NCI-H1436 (cell line): ENCODE measurements around the gene SIGLEC11.
A peak's percentile ranks its signal among the peaks of the same experiment; 100 is the strongest.
"Not testable (repeated sequence)": the region's sequence is repeated elsewhere in the genome, so short reads cannot be mapped to it uniquely, and the experiment has no call there.

ENCODE experiments used
- DNase-seq: peaks from one replicate; lab custom pipeline; 2025; lab: John Stamatoyannopoulos, UW

SIGLEC11 gene

DNA sequence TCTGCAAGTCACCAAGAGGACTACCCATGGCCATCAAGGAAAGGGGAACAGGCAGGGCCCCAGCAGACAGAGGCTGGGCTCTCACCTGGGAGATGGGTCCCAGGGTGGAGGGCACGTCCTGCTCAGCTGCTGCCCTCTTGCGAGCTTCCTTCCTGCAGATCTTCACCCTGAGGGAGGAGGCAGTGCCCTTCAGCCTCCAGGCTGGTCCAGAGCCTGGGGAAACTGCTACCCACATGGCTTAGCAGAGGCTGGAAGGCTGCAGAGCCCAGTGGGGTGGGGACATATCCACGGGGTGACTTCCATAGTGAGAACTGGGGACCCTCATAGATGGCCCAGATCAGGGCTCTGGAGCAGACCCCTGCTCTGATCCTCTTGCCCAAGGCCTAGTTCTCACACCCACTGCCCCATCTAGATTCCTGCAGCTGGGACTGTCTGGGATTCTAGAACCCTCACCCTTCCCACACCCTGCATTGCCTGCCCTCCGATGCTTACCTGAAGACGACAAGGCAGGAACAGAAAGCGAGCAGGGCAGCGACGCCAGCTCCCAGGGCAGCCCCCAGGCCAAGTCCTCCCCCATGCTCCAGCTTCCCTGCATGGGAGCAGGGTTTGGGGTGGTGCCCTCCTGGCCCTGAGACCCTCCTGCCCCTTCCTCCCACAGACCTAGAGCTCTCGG is 9.0 kb downstream of the SIGLEC11 start:
- DNase-seq = no peak

- DNase-seq = no peak
Observed at GRCh38 chr19:49950956-49951526, 9.9 kb downstream of the SIGLEC11 start.

DNA sequence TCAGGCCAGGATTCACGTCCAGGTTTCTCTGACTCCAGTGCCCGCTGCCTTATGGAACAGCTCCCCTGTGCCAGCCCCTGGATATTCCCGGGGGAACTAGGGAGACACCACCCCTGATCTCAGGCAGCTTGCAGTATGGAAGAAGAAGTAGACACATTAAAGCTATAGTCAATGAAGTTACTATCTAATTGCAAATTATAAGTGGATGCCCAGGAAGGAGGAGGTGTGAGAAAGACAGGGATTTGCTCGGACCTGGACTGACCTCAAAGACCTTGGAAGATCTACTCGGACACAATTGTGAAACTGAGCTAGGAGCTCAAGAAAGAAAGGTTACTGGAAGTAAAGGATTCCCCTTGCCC is 10.4 kb downstream of the SIGLEC11 start:
- DNase-seq = no peak

DNA sequence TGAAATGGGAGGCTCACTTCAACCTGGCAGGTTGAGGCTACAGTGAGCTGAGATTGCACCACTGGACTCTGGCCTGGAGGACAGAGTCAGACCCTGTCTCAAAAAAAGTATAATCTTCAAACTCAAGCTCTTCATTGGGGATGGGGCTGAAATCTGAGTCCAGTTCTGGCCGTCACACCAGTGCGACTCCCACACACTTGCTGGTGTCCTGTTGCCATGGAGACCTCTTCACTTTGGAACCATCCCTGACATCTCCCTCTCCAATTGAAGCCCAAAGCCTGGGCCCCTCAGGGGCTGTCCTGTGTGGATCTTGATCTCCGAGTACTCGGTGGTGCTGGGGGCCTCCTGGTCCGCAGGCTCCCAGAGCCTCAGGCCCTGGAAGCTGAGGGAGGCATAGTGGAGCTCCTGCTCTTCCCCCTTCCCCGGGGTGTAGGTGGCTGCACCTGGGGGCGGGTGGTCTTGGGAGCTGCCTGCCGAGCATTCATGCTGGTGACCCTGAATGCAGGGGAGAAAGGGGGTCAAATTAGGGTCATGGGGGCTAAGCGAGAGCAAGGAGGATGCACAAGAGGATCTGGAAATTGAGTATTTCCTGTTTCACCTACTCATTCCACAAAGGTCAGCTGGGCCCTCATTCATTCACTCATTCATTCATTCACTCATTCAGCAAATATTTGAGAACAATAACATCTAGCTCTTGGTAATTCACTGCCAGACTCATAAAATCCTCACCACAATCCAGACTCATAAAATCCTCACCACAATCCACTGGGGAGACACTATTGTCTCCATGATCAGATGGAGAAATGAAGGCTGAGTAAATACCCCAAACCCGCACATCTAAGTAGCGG is 11.0 kb downstream of the SIGLEC11 start:
- no peak for DNase-seq

DNA sequence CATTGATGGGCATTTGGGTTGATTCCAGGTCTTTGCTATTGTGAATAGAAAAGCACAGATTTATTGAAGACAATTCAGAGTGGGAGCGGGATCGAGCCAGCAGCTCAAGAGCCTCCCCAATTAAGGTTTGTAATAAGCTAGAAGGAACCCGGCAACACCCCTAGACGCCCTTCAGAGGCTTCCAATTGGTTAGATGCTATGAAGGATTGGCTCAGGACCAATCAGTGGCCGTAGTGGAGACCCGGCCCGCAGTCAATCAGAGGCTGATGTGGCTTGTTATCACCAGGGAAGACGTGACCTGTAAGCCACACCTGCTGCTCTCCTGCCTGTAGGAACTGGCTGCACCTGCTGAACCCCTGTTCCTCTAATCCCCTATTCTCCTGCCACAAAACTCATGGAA is 14.6 kb downstream of the SIGLEC11 start:
- peak; percentile 39 for DNase-seq

GRCh38 chr19:49944567-49944966 is 16.4 kb downstream of the SIGLEC11 start:
- not testable (repeated sequence) for DNase-seq

- no peak for DNase-seq
Observed at GRCh38 chr19:49940482-49940791, 20.5 kb downstream of the SIGLEC11 start.

- DNase-seq = no peak
Observed at GRCh38 chr19:49939721-49940481, 21.1 kb downstream of the SIGLEC11 start.

- DNase-seq = no peak
Observed at GRCh38 chr19:49938662-49939061, 22.3 kb downstream of the SIGLEC11 start.

- peak; percentile 82 for DNase-seq
Observed at GRCh38 chr19:49937750-49938381, 23.1 kb downstream of the SIGLEC11 start.

GRCh38 chr19:49936549-49936948 is 24.4 kb downstream of the SIGLEC11 start:
- DNase-seq = no peak

GRCh38 chr19:49933643-49934042 is 27.3 kb downstream of the SIGLEC11 start:
- DNase-seq = no peak

- DNase-seq = no peak
Observed at GRCh38 chr19:49932731-49933131, 28.2 kb downstream of the SIGLEC11 start.

DNA sequence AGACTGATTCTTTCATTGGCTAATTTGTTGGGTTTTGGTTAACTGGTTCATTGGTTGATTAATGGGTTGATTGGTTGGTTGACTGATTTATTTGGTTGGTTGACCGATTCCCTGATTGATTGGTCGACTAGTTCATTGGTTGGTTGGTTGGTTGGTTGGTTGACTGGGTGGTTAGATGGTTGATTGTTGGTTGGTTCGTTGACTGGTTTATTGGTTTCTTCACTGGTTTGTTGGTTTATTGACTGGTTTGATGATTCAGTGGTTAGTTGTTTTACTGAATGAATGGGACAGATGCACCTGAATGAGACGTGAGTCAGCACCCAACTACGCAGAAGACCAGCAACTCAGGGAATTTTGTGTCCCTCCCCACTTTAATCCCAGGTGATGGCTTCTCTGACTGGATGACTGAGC is 28.9 kb downstream of the SIGLEC11 start:
- DNase-seq = no peak

DNA sequence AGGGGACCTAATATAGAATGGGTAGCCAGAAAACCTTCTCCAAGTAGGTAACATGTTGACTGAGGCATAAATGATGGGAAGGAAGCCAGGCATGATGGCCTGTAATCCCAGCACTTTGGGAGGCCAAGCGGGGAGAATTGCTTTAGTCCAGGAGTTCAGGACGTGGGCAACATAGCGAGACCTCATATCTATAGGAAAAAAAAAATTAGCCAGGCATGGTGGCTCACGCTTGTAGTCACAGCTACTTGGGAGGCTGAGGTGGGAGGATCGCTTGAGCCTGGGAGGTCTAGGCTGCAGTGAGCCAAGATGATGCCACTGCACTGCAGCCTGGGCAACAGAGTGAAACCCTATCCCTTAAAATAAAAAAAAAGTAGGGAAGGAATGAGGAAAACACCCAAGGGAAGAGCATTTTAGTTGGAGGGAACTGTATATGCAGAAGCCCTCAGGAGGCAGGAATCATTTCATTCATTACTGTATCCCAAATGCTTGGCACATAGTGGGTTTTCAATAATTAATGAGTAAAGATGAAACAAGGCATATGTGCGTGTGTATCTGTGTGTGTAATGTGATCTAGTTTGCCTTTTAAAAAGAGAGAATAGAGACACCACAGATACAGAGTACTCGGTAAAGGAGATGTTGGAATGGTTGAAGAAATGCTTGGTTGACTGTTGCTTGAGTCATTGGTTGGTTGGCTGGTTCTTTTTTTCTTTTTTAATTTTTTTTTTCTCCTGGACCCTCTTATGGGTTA is 29.5 kb downstream of the SIGLEC11 start:
- DNase-seq = no peak

DNA sequence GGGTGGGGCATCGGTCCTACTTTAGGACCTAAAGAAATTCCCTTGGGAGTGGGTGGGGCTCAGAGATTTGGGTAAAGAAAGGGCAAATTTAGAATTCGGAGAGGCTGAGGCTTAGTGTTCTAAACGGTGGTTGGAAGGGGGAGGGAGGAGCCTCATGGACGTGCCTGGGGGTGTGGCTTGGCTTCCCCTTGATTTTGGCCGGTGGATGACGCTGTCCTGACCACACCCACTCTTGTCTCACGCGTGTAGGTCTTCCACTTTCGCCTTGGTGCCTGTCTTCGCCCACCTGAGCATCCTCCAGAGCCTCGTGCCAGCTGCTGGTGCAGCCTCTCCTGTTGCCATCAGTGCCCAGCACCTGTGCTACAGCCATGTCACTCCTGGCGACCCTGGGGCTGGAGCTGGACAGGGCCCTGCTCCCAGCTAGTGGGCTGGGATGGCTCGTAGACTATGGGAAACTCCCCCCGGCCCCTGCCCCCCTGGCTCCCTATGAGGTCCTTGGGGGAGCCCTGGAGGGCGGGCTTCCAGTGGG is 30.4 kb downstream of the SIGLEC11 start:
- DNase-seq = peak; percentile 91

- DNase-seq = peak; percentile 100
Observed at GRCh38 chr19:49929611-49930482, 31.1 kb downstream of the SIGLEC11 start.

- peak; percentile 92 for DNase-seq
Observed at GRCh38 chr19:49929121-49929610, 31.8 kb downstream of the SIGLEC11 start, which contains the start of the genes ATF5 and NUP62. Gene ATF5, plus strand, starts transcription at chr19:49929205. Its CDS starts 1,646 bp downstream, at chr19:49930851. Gene NUP62, minus strand, starts transcription at chr19:49929504. Its CDS starts 19,697 bp downstream, at chr19:49909807.

GRCh38 chr19:49927526-49928264 is 33.3 kb downstream of the SIGLEC11 start:
- DNase-seq = no peak
